Caco-2 (cell line): ENCODE data around the gene TLR8. TPM values are rescaled to one million over a fixed set of nuclear protein-coding genes. Genes with fewer than 3 reads are reported as not detected.
"Not testable (repeated sequence)": the region's sequence is repeated elsewhere in the genome, so short reads cannot be mapped to it uniquely, and the experiment has no call there.

Experiments
- BruUV-seq: library from RNA; stranded (reverse); fragments of 400-500 nt; replicated peaks from 2 replicates; lab custom pipeline; 2021; lab: Mats Ljungman, UMichigan
- CTCF ChIA-PET: fragments of 300-600 bp; sonication (Branson Sonifier 250); formaldehyde crosslinking; loops from one replicate; lab custom pipeline; 2022; ENCODE audit warnings: antibody characterized with exemption; lab: Charles Lee
- POLR2A ChIA-PET: fragments of 300-600 bp; sonication (Branson Sonifier 250); formaldehyde crosslinking; loops from one replicate; lab custom pipeline; 2022; ENCODE audit warnings: antibody characterized with exemption; lab: Charles Lee
- DNase-seq, 2 experiments: peaks; one replicate each; pipeline versions ENCODE4 v3.0.0 to v3.0.0-alpha.2; 2020 to 2022
- H3K27me3 ChIP-seq: replicated peaks from 2 replicates; pipeline ENCODE4 v1.6.0; 2011; ENCODE audit warnings: low read length; ENCODE audit not compliant: control insufficient read depth, insufficient read depth
- H3K36me3 ChIP-seq: 2 replicates; pipeline ENCODE4 v1.5.1; 2011; ENCODE audit warnings: low read length; ENCODE audit not compliant: control insufficient read depth, insufficient read depth
- H3K4me1 ChIP-seq: fragments of 250-450 bp; sonication (Bioruptor Pico); 2 replicates; pipeline ENCODE4 v1.5.1; 2020; ENCODE audit warnings: mild to moderate bottlenecking
- H3K4me3 ChIP-seq: 2 replicates; pipeline ENCODE4 v1.5.1; 2011; ENCODE audit warnings: low read depth, mild to moderate bottlenecking, control low read depth, low read length
- H3K9me3 ChIP-seq: fragments of 250-450 bp; sonication (Bioruptor Pico); 2 replicates; pipeline ENCODE4 v1.5.1; 2020; ENCODE audit warnings: mild to moderate bottlenecking, moderate library complexity
- H3K27ac Mint-ChIP-seq: one replicate; pipeline ENCODE4 v1.8.0; 2022; ENCODE audit warnings: mixed read lengths; ENCODE audit not compliant: unreplicated experiment
- H3K27me3 Mint-ChIP-seq: one replicate; pipeline ENCODE4 v1.8.0; 2022; ENCODE audit warnings: mixed read lengths; ENCODE audit not compliant: insufficient read depth, unreplicated experiment
- H3K36me3 Mint-ChIP-seq: one replicate; pipeline ENCODE4 v1.8.0; 2022; ENCODE audit warnings: mild to moderate bottlenecking, mixed read lengths; ENCODE audit not compliant: insufficient read depth, unreplicated experiment
- H3K4me1 Mint-ChIP-seq: one replicate; pipeline ENCODE4 v1.8.0; 2022; ENCODE audit warnings: low read depth, mixed read lengths; ENCODE audit not compliant: unreplicated experiment
- H3K4me3 Mint-ChIP-seq: one replicate; pipeline ENCODE4 v1.8.0; 2022; ENCODE audit warnings: mild to moderate bottlenecking, moderate library complexity, mixed read lengths; ENCODE audit not compliant: unreplicated experiment
- H3K9me3 Mint-ChIP-seq: one replicate; pipeline ENCODE4 v1.8.0; 2022; ENCODE audit warnings: mixed read lengths; ENCODE audit not compliant: unreplicated experiment
- CTCF ChIP-seq, 2 experiments: fragments of 200-600 bp in 1 of 2; IDR thresholded peaks; 1 replicate in 1 of 2; 2 replicates in 1 of 2; pipeline versions ENCODE4 v1.5.1 to v1.8.0; 2011 to 2022; ENCODE audit warnings: antibody characterized with exemption in 1 of 2, control low read depth in 1 of 2, inconsistent platforms in 1 of 2, low read depth in 1 of 2, low read length in 1 of 2, mild to moderate bottlenecking in 1 of 2, moderate library complexity in 1 of 2; ENCODE audit not compliant: insufficient read depth in 1 of 2, severe bottlenecking in 1 of 2, unreplicated experiment in 1 of 2
- intact Hi-C: fragments of 100-400 bp; cut with micrococcal nuclease; formaldehyde crosslinking; loops from one replicate; pipeline ENCODE4 v1.10.0; 2022; ENCODE audit not compliant: unreplicated experiment
- total RNA-seq: library from RNA; stranded (reverse); gene quantifications from 2 replicates; pipeline ENCODE4 v1.2.3, GENCODE V29; 2022

The TLR8 gene
- total RNA-seq, 1 experiment from 2014 or later = not detected

DNA sequence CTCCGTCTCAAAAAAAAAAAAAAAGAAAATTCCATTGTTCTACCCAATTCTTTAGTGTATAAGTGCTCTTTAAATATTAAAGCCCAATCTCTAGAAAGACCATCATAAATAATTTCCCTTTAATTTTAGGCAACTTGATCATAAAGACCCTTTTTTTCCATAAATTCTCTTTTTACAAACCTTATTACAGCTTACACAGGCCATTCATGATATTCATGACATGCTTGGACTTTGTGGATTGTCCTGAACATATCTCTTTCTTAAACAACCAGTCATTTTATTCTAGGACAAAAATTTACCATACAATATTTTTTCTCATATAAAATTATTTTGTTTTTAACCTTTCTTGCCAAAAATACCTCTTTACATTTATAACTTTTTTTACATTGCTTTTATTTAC, 30.5 kb downstream of the TLR8 start:
- Histone ChIP-seq H3K36me3 (no peaks in the 10 kb centered on the region), H3K4me3 (no peak overlapping the region), H3K27me3 (no peaks in the 10 kb centered on the region), H3K4me1 (no peaks in the 10 kb centered on the region), H3K9me3 (no peaks in the 10 kb centered on the region)
- ChIA-PET CTCF (no interaction called here), POLR2A (no interaction called here)
- DNase-seq = no peak
- Mint-ChIP-seq H3K27ac (no peak overlapping the region), H3K4me3 (no peak overlapping the region), H3K4me1 (no peaks in the 10 kb centered on the region), H3K27me3 (no peaks in the 10 kb centered on the region), H3K9me3 (peaks cover 19% of the 10 kb centered on the region), H3K36me3 (no peaks in the 10 kb centered on the region)
- intact Hi-C loops = no loop called here
- TF ChIP-seq CTCF (IDR thresholded peaks at IDR 0.05; ENCODE audit: insufficient read depth in 1 of 2, low read depth in 1 of 2, low read length in 1 of 2, severe bottlenecking in 1 of 2, unreplicated experiment in 1 of 2) = no peak
- BruUV-seq = no TSS peak

GRCh38 chrX:12940471-12940870, 34.1 kb downstream of the TLR8 start:
- intact Hi-C loops, H3K27ac Mint-ChIP-seq, BruUV-seq, H3K36me3 Mint-ChIP-seq, H3K4me3 ChIP-seq, CTCF ChIA-PET, H3K4me1 ChIP-seq, H3K4me1 Mint-ChIP-seq, H3K4me3 Mint-ChIP-seq, POLR2A ChIA-PET, DNase-seq, H3K36me3 ChIP-seq, H3K27me3 ChIP-seq, H3K9me3 ChIP-seq, H3K27me3 Mint-ChIP-seq: not testable (repeated sequence)
- H3K9me3 Mint-ChIP-seq = peaks cover 19% of the 10 kb centered on the region

GRCh38 chrX:12943592-12943991, 37.2 kb downstream of the TLR8 start:
- H3K36me3 Mint-ChIP-seq, H3K27me3 Mint-ChIP-seq, BruUV-seq, DNase-seq, H3K4me3 Mint-ChIP-seq, H3K27me3 ChIP-seq, H3K27ac Mint-ChIP-seq, H3K4me3 ChIP-seq, H3K36me3 ChIP-seq, H3K9me3 ChIP-seq, intact Hi-C loops, POLR2A ChIA-PET, H3K4me1 Mint-ChIP-seq, CTCF ChIA-PET: not testable (repeated sequence)
- H3K9me3 Mint-ChIP-seq = peaks cover 19% of the 10 kb centered on the region
- H3K4me1 ChIP-seq = peaks cover 22% of the 10 kb centered on the region

DNA sequence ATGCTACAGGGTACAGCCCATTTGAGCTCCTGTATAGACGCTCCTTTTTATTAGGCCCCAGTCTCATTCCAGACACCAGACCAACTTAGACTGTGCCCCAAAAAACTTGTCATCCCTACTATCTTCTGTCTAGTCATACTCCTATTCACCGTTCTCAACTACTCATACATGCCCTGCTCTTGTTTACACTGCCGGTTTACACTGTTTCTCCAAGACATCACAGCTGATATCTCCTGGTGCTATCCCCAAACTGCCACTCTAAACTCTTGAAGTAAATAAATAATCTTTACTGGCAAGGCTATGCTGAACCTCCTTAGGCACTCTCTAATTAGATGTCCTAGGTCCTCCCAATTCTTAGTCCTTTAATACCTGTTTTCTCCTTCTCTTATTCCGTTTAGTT, 38.0 kb downstream of the TLR8 start:
- DNase-seq, H3K4me3 Mint-ChIP-seq, H3K9me3 ChIP-seq, BruUV-seq, H3K36me3 Mint-ChIP-seq, H3K4me3 ChIP-seq, H3K36me3 ChIP-seq, H3K27me3 ChIP-seq, H3K27me3 Mint-ChIP-seq, CTCF ChIA-PET, POLR2A ChIA-PET, intact Hi-C loops, H3K4me1 Mint-ChIP-seq: not testable (repeated sequence)
- peaks cover 19% of the 10 kb centered on the region for H3K9me3 Mint-ChIP-seq
- peaks cover 24% of the 10 kb centered on the region for H3K4me1 ChIP-seq
- H3K27ac Mint-ChIP-seq = peak overlapping the region; percentile 44
